ENCODE results near the gene MVB12B. TPM values are rescaled to one million over a fixed set of nuclear protein-coding genes. Genes with fewer than 3 reads are reported as not detected.

MVB12B gene
- total and polyA plus RNA-seq, 2 of the 13 experiments (the other 11 are each of a cell fraction or from before 2014, with no cell fraction given): 12.1 to 30.1 TPM

- TF ChIP-seq, protein P1, sequence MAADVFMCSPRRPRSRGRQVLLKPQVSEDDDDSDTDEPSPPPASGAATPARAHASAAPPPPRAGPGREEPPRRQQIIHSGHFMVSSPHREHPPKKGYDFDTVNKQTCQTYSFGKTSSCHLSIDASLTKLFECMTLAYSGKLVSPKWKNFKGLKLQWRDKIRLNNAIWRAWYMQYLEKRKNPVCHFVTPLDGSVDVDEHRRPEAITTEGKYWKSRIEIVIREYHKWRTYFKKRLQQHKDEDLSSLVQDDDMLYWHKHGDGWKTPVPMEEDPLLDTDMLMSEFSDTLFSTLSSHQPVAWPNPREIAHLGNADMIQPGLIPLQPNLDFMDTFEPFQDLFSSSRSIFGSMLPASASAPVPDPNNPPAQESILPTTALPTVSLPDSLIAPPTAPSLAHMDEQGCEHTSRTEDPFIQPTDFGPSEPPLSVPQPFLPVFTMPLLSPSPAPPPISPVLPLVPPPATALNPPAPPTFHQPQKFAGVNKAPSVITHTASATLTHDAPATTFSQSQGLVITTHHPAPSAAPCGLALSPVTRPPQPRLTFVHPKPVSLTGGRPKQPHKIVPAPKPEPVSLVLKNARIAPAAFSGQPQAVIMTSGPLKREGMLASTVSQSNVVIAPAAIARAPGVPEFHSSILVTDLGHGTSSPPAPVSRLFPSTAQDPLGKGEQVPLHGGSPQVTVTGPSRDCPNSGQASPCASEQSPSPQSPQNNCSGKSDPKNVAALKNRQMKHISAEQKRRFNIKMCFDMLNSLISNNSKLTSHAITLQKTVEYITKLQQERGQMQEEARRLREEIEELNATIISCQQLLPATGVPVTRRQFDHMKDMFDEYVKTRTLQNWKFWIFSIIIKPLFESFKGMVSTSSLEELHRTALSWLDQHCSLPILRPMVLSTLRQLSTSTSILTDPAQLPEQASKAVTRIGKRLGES (CRISPR knock-in tag; IDR thresholded peaks at IDR 0.05; ENCODE audit: borderline replicate concordance): no peak
- TF ChIP-seq RNF219 (CRISPR knock-in tag; IDR thresholded peaks at IDR 0.05) (no peak), ZNF784 (CRISPR knock-in tag; IDR thresholded peaks at IDR 0.05; ENCODE audit: borderline replicate concordance) (no peak), RFX3 (CRISPR knock-in tag; IDR thresholded peaks at IDR 0.05) (no peak), NPAS2 (CRISPR knock-in tag; IDR thresholded peaks at IDR 0.05; ENCODE audit: borderline replicate concordance) (no peak), ZNF33A (CRISPR knock-in tag; IDR thresholded peaks at IDR 0.05; ENCODE audit: borderline replicate concordance) (no peak), ZNF567 (CRISPR knock-in tag; IDR thresholded peaks at IDR 0.05; ENCODE audit: borderline replicate concordance) (no peak), NCOA5 (CRISPR knock-in tag; IDR thresholded peaks at IDR 0.05) (no peak), ELK4 (CRISPR knock-in tag; IDR thresholded peaks at IDR 0.05; ENCODE audit: borderline replicate concordance) (no peak), HNRNPUL1 (IDR thresholded peaks at IDR 0.05; ENCODE audit: low read depth, low read length) (no peak), HOXA3 (CRISPR knock-in tag; IDR thresholded peaks at IDR 0.05) (peak; percentile 82), CHCHD3 (CRISPR knock-in tag; IDR thresholded peaks at IDR 0.05) (no peak), ZFP36L2 (CRISPR knock-in tag; IDR thresholded peaks at IDR 0.05) (no peak), PCBP2 (optimal IDR thresholded peaks at IDR 0.05; ENCODE audit: low read depth, low read length, poor library complexity, severe bottlenecking) (no peak), SNAPC2 (CRISPR knock-in tag; IDR thresholded peaks at IDR 0.05) (no peak)
- TF ChIP-seq, protein P2, sequence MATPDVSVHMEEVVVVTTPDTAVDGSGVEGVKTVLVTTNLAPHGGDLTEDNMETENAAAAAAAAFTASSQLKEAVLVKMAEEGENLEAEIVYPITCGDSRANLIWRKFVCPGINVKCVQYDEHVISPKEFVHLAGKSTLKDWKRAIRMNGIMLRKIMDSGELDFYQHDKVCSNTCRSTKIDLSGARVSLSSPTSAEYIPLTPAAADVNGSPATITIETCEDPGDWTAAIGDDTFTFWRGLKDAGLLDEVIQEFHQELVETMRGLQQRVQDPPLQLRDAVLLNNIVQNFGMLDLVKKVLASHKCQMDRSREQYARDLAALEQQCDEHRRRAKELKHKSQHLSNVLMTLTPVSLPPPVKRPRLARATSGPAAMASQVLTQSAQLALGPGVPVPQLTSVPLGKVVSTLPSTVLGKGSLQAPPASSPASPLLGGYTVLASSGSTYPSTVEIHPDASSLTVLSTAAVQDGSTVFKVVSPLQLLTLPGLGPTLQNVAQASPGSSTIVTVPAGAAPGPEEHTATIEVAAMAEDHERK (CRISPR knock-in tag; IDR thresholded peaks at IDR 0.05; ENCODE audit: low read depth): no peak
- TF ChIP-seq, protein P3, sequence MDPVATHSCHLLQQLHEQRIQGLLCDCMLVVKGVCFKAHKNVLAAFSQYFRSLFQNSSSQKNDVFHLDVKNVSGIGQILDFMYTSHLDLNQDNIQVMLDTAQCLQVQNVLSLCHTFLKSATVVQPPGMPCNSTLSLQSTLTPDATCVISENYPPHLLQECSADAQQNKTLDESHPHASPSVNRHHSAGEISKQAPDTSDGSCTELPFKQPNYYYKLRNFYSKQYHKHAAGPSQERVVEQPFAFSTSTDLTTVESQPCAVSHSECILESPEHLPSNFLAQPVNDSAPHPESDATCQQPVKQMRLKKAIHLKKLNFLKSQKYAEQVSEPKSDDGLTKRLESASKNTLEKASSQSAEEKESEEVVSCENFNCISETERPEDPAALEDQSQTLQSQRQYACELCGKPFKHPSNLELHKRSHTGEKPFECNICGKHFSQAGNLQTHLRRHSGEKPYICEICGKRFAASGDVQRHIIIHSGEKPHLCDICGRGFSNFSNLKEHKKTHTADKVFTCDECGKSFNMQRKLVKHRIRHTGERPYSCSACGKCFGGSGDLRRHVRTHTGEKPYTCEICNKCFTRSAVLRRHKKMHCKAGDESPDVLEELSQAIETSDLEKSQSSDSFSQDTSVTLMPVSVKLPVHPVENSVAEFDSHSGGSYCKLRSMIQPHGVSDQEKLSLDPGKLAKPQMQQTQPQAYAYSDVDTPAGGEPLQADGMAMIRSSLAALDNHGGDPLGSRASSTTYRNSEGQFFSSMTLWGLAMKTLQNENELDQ (CRISPR knock-in tag; IDR thresholded peaks at IDR 0.05; ENCODE audit: borderline replicate concordance): no peak
Measured at GRCh38 chr9:126376311-126377175, 49.9 kb downstream of the MVB12B start (continued).
